SK-N-SH treated with all-trans-retinoic acid at 6 μM for 48 hours (cell line): Measurements from ENCODE around the gene CXCL14.

Experiments
- ATAC-seq: fragments of 200-7000 bp; cut with Tn5 transposase; 3 replicates; pipeline ENCODE4 v1.9.1; 2020; ENCODE audit warnings: mild to moderate bottlenecking, moderate library complexity
- ARNTL ChIP-seq: fragments of 450-650 bp; formaldehyde crosslinking; IDR thresholded peaks from 2 replicates; pipeline ENCODE4 v1.5.0; 2020; ENCODE audit warnings: low read depth, mild to moderate bottlenecking, moderate library complexity, borderline replicate concordance
- BACH2 ChIP-seq: fragments of 250-450 bp; sonication (Bioruptor Pico); IDR thresholded peaks from 2 replicates; pipeline ENCODE4 v1.9.0; 2021; ENCODE audit warnings: mild to moderate bottlenecking, borderline replicate concordance
- CSDC2 ChIP-seq: fragments of 250-450 bp; sonication (Bioruptor Pico); IDR thresholded peaks from 2 replicates; pipeline ENCODE4 v1.5.0; 2020; ENCODE audit warnings: mild to moderate bottlenecking, moderate library complexity
- ESRRG ChIP-seq: fragments of 250-450 bp; sonication (Bioruptor Pico); IDR thresholded peaks from 2 replicates; pipeline ENCODE4 v1.6.1; 2021; ENCODE audit warnings: mild to moderate bottlenecking
- GLIS3 ChIP-seq: fragments of 250-450 bp; sonication (Bioruptor Pico); IDR thresholded peaks from 2 replicates; pipeline ENCODE4 v1.5.0; 2020; ENCODE audit warnings: mild to moderate bottlenecking, moderate library complexity
- ISL1 ChIP-seq: fragments of 250-450 bp; sonication (Bioruptor Pico); IDR thresholded peaks from 2 replicates; pipeline ENCODE4 v2.1.2; 2022; ENCODE audit warnings: mild to moderate bottlenecking, moderate library complexity
- OSR1 ChIP-seq: fragments of 250-450 bp; sonication (Bioruptor Pico); IDR thresholded peaks from 2 replicates; pipeline ENCODE4 v1.8.0; 2022; ENCODE audit warnings: moderate library complexity, mild to moderate bottlenecking, inconsistent platforms
- PPARA ChIP-seq: fragments of 250-450 bp; sonication (Bioruptor Pico); IDR thresholded peaks from 2 replicates; pipeline ENCODE4 v1.5.0; 2020; ENCODE audit warnings: mild to moderate bottlenecking, borderline replicate concordance
- RARB ChIP-seq: fragments of 250-450 bp; sonication (Bioruptor Pico); IDR thresholded peaks from 2 replicates; pipeline ENCODE4 v1.8.0; 2021; ENCODE audit warnings: mild to moderate bottlenecking, moderate library complexity
- SNAI2 ChIP-seq: fragments of 250-450 bp; sonication (Bioruptor Pico); IDR thresholded peaks from 2 replicates; pipeline ENCODE4 v1.5.0; 2020; ENCODE audit warnings: mild to moderate bottlenecking, moderate library complexity
- TCF4 ChIP-seq: fragments of 250-450 bp; sonication (Bioruptor Pico); IDR thresholded peaks from 2 replicates; pipeline ENCODE4 v1.8.0; 2021; ENCODE audit warnings: mild to moderate bottlenecking, moderate library complexity, borderline replicate concordance
- TOX ChIP-seq: fragments of 250-450 bp; sonication (Bioruptor Pico); IDR thresholded peaks from 2 replicates; pipeline ENCODE4 v1.8.0; 2021; ENCODE audit warnings: mild to moderate bottlenecking, moderate library complexity, borderline replicate concordance
- ZC3H10 ChIP-seq: fragments of 250-450 bp; sonication (Bioruptor Pico); IDR thresholded peaks from 2 replicates; pipeline ENCODE4 v1.5.1; 2021; ENCODE audit warnings: mild to moderate bottlenecking, moderate library complexity
- ZFP3 ChIP-seq: fragments of 250-450 bp; sonication (Bioruptor Pico); IDR thresholded peaks from 2 replicates; pipeline ENCODE4 v1.5.0; 2020; ENCODE audit warnings: mild to moderate bottlenecking, moderate library complexity
- ZFP30 ChIP-seq: fragments of 450-650 bp; formaldehyde crosslinking; IDR thresholded peaks from 2 replicates; pipeline ENCODE4 v1.5.0; 2022; ENCODE audit warnings: mild to moderate bottlenecking, moderate library complexity
- ZNF8 ChIP-seq: fragments of 450-650 bp; formaldehyde crosslinking; IDR thresholded peaks from 2 replicates; pipeline ENCODE4 v1.5.0; 2020; ENCODE audit warnings: mild to moderate bottlenecking, moderate library complexity
- TF ChIP-seq, protein P1 (sequence below): fragments of 250-450 bp; sonication (Bioruptor Pico); IDR thresholded peaks from 2 replicates; pipeline ENCODE4 v1.8.0; 2020; ENCODE audit warnings: mild to moderate bottlenecking, moderate library complexity, borderline replicate concordance
- TF ChIP-seq, protein P2 (sequence below): fragments of 250-450 bp; sonication (Bioruptor Pico); IDR thresholded peaks from 2 replicates; pipeline ENCODE4 v1.5.1; 2020; ENCODE audit warnings: low read depth, mild to moderate bottlenecking, moderate library complexity
- TF ChIP-seq, protein P3 (sequence below): fragments of 250-450 bp; sonication (Bioruptor Pico); IDR thresholded peaks from 2 replicates; pipeline ENCODE4 v1.8.0; 2021; ENCODE audit warnings: low read depth, mild to moderate bottlenecking, moderate library complexity, borderline replicate concordance
- TF ChIP-seq, protein P4 (sequence below): fragments of 250-450 bp; sonication (Bioruptor Pico); IDR thresholded peaks from 2 replicates; pipeline ENCODE4 v1.5.1; 2021; ENCODE audit warnings: mild to moderate bottlenecking, moderate library complexity

CXCL14 gene

DNA sequence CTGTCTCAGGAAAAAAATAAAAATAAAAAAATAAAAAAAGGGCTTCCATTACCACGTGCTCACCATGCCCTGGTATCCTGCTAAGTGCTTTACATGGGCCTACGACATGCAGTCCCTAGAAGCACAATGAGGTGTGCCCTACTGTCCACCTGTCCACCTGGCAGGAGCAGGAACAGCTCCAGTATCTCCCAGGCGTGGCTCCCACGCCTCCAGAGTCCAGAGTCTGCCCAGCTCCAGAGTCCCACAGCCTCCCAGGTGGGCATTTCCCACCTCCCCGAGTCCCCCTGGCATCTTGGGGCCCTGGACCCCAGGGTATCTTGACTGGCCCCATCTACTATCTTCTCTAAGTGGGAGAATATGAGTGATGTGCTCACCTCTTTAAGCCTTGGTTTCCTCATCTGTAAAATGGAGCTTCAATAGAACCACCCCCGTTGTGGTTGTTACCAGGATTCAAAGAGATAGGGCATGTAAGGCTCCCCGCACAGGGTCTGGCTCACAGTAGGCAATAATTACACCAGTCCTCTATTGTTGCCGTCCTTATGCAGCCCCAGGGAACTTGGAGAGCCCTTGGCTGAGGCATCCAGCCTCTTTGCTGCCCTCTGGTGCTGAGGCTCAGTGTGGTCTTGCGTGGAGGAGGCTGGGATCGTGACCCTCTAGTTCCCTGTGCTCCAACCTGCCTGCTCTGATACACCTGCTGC lies 8.9 kb downstream of the CXCL14 start:
- peak; percentile 82 for ATAC-seq
- TF ChIP-seq ZFP30 (CRISPR knock-in tag): no peak

DNA sequence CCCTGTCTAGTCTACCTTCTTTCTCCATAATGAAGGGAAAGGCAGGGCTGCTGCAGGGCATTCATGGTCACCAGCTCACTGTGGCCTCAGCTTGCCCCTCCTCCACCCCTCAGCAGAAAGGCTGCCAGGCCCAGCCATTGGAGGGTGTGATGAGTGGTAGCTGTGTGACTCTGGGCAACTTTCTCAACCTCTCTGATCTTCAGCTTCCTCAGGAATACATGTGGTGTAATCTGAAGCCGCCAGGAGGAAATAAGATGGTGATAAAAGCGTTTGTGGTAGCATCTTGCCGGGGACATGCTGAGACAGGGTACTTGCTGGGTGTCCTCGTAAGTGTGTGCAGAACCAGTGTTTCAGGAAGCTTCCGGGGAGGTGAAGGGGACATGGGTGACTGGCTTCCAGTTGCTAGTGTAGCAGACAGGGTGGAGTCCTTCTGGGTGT lies 9.8 kb downstream of the CXCL14 start:
- no peak for TF ChIP-seq ZFP30 (CRISPR knock-in tag)
- no peak for TF ChIP-seq ESRRG (CRISPR knock-in tag)
- TF ChIP-seq PPARA: no peak
- TF ChIP-seq, protein P1, sequence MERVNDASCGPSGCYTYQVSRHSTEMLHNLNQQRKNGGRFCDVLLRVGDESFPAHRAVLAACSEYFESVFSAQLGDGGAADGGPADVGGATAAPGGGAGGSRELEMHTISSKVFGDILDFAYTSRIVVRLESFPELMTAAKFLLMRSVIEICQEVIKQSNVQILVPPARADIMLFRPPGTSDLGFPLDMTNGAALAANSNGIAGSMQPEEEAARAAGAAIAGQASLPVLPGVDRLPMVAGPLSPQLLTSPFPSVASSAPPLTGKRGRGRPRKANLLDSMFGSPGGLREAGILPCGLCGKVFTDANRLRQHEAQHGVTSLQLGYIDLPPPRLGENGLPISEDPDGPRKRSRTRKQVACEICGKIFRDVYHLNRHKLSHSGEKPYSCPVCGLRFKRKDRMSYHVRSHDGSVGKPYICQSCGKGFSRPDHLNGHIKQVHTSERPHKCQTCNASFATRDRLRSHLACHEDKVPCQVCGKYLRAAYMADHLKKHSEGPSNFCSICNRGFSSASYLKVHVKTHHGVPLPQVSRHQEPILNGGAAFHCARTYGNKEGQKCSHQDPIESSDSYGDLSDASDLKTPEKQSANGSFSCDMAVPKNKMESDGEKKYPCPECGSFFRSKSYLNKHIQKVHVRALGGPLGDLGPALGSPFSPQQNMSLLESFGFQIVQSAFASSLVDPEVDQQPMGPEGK: no peak
- no peak for TF ChIP-seq TOX (CRISPR knock-in tag)
- TF ChIP-seq, protein P2, sequence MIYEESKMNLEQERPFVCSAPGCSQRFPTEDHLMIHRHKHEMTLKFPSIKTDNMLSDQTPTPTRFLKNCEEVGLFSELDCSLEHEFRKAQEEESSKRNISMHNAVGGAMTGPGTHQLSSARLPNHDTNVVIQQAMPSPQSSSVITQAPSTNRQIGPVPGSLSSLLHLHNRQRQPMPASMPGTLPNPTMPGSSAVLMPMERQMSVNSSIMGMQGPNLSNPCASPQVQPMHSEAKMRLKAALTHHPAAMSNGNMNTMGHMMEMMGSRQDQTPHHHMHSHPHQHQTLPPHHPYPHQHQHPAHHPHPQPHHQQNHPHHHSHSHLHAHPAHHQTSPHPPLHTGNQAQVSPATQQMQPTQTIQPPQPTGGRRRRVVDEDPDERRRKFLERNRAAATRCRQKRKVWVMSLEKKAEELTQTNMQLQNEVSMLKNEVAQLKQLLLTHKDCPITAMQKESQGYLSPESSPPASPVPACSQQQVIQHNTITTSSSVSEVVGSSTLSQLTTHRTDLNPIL (CRISPR knock-in tag): no peak
- TF ChIP-seq RARB (CRISPR knock-in tag): no peak
- no peak for TF ChIP-seq ARNTL (CRISPR knock-in tag)
- no peak for TF ChIP-seq TCF4 (CRISPR knock-in tag)
- no peak for TF ChIP-seq SNAI2
- TF ChIP-seq OSR1: no peak
- ATAC-seq: no peak

DNA sequence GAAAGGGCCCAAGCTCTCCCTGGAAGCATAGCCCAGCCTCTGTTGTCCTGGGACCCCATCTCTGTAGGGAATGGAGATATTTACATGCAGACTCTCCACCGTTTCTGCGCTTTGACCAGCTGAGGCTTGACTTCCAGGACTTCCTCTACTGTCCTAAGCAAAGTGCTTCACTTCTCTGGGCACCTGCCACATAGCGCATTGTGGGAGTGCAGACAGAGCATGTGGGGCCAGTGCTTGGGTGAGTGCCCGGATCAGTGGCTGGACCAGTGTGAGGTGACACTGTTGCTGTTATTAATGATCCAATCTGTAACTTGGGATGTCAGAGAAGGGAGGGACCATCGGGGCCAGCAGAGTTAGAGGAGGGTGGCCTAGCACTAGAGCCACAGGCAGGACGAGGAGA lies 10.5 kb downstream of the CXCL14 start:
- no peak for ATAC-seq
- TF ChIP-seq ZNF8 (CRISPR knock-in tag) (no peak), RARB (CRISPR knock-in tag) (no peak), CSDC2 (CRISPR knock-in tag) (no peak)
- TF ChIP-seq, all 23 proteins: peak for 0

DNA sequence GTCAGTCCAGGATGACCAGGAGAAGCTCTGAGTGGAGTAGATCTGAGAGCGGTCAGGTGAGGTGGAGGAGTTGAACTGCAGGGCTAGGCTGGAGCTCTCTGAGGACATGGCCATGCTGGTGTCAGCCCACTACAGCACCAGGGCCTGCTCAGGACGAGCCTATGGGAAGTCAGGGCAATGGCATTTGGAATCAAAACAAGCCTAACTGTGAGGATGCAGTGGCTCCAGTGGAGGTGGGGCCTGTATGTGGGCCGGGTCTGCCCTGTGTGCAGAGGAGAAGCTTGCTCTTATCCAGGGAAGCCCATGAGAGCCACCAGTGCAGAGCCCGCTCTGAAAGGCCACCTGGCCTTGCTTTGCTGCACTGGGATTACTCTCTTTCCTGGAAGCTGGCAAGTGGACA lies 11.1 kb downstream of the CXCL14 start:
- TF ChIP-seq SNAI2 (no peak), ZFP30 (CRISPR knock-in tag) (no peak), ZC3H10 (no peak), GLIS3 (no peak), BACH2 (CRISPR knock-in tag) (no peak)
- TF ChIP-seq, protein P1: no peak

DNA sequence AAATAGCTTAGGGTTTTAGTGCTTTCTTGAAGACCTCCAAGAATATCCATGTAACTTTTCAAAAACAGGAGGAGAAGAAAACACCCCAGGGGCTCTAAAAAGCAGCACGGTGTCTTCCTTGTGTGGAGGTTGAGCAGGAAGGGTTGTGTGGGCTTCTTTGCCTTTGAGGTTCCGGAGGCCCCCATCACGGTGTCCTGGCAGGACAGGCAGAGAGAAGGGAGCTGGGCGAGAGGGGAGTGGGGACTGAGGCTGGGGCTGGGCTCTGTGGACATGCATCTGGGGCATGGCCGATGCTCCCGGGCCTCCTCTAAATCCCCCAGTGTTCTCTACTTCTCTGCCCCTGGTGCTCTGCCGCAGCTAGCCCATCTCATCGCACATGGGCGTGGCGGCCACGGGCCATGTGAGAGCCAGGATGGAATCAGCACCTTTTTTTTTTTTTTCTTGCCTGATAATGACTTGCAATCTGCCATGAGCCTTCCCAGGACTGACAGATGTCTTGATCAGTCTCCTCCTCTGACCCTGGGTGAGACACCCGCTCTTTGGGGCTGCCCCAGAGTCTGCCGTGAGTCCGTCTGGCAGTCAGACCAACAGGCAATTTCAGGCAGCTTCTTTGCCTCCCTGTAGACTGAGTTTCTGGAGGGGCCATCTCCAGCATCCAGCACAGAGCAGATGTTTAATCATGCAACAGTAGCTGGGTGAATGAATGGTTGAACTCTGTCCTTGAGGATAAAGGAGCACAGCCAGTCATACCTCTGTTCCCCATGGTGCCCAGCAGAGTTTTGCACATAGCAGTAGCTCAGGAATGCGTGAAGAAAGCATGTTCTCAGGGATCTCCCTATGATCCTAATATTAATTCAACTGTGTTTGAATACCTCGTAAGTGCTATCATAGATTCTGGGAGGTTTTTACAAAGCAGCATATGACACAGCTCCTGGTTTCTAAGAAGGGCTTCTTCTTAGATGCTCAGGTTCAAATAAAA lies 12.1 kb downstream of the CXCL14 start:
- ATAC-seq: no peak; the same call in 2 of the 3 replicates
- TF ChIP-seq ESRRG (CRISPR knock-in tag) (no peak), BACH2 (CRISPR knock-in tag) (no peak), PPARA (no peak), ARNTL (CRISPR knock-in tag) (no peak), ZFP30 (CRISPR knock-in tag) (no peak), SNAI2 (no peak), CSDC2 (CRISPR knock-in tag) (no peak), TOX (CRISPR knock-in tag) (no peak), ZFP3 (CRISPR knock-in tag) (no peak), ZC3H10 (no peak), ZNF8 (CRISPR knock-in tag) (no peak), OSR1 (no peak), ISL1 (CRISPR knock-in tag) (no peak), RARB (CRISPR knock-in tag) (no peak), TCF4 (CRISPR knock-in tag) (no peak)
- TF ChIP-seq, protein P2 (CRISPR knock-in tag): no peak
- TF ChIP-seq, protein P3, sequence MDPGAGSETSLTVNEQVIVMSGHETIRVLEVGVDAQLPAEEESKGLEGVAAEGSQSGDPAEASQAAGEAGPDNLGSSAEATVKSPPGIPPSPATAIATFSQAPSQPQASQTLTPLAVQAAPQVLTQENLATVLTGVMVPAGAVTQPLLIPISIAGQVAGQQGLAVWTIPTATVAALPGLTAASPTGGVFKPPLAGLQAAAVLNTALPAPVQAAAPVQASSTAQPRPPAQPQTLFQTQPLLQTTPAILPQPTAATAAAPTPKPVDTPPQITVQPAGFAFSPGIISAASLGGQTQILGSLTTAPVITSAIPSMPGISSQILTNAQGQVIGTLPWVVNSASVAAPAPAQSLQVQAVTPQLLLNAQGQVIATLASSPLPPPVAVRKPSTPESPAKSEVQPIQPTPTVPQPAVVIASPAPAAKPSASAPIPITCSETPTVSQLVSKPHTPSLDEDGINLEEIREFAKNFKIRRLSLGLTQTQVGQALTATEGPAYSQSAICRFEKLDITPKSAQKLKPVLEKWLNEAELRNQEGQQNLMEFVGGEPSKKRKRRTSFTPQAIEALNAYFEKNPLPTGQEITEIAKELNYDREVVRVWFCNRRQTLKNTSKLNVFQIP (CRISPR knock-in tag): no peak
- TF ChIP-seq, protein P4, sequence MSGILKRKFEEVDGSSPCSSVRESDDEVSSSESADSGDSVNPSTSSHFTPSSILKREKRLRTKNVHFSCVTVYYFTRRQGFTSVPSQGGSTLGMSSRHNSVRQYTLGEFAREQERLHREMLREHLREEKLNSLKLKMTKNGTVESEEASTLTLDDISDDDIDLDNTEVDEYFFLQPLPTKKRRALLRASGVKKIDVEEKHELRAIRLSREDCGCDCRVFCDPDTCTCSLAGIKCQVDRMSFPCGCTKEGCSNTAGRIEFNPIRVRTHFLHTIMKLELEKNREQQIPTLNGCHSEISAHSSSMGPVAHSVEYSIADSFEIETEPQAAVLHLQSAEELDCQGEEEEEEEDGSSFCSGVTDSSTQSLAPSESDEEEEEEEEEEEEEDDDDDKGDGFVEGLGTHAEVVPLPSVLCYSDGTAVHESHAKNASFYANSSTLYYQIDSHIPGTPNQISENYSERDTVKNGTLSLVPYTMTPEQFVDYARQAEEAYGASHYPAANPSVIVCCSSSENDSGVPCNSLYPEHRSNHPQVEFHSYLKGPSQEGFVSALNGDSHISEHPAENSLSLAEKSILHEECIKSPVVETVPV (CRISPR knock-in tag): no peak

More for the DNA sequence above, 11.1 kb downstream of the CXCL14 start:
- ATAC-seq: no peak
